ENCODE data around the gene RAB40C.

- TF ChIP-seq EZH2 (IDR thresholded peaks at IDR 0.05; ENCODE audit: insufficient read depth, poor library complexity, severe bottlenecking) (no peak), EZH2phosphoT487 (IDR thresholded peaks at IDR 0.05; ENCODE audit: insufficient read depth, low read depth) (no peak)
Observed at GRCh38 chr16:591231-591630, 1.4 kb downstream of the RAB40C start.
